Renal cortex interstitium (tissue), 11 donors: ENCODE data around the gene ALDH1L1. TPM values are rescaled to one million over a fixed set of nuclear protein-coding genes. Genes with fewer than 3 reads are reported as not detected.

Source experiments
- DNase-seq, 11 donors: peaks; one replicate each; pipeline ENCODE4 v3.0.0-alpha.2; 2013; ENCODE audit warnings: low read depth in 9 of 11, low spot score in 4 of 11; ENCODE audit errors: extremely low read depth in 1 of 11
- polyA plus RNA-seq, 3 donors: library from polyadenylated mRNA; unstranded; fragments of 120-200 nt; gene quantifications; one replicate each; pipeline ENCODE4 v1.2.1, GENCODE V29; 2013; ENCODE audit not compliant: insufficient read length in 3 of 3

ALDH1L1 gene
- polyA plus RNA-seq, 3 donors: 41.1 to 50.8 (median 43.0) TPM

DNA sequence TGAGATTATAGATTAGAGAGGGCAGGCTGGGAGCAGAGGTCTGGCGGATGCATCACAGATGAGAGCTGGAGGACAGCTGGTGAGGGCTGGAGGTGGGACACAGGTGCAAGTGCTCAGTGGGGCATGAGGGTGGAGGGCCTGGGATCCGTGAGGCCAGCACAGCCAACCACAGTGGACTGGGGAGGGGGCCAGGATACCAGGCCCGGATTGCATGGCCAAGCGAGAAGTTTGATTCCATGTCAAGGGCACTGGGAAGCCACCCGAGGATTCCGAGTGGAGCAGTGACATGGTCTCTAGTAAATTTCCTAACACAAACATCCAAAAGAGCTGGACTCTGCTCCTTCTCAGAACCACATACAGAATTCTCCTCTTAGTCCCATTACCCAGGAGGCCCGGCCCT, 52.5 kb downstream of the ALDH1L1 start:
- no peak for DNase-seq

- no peak for DNase-seq
Measured at GRCh38 chr3:126127452-126127851, 52.9 kb downstream of the ALDH1L1 start.

GRCh38 chr3:126126811-126127431, 53.5 kb downstream of the ALDH1L1 start:
- DNase-seq: no peak

DNA sequence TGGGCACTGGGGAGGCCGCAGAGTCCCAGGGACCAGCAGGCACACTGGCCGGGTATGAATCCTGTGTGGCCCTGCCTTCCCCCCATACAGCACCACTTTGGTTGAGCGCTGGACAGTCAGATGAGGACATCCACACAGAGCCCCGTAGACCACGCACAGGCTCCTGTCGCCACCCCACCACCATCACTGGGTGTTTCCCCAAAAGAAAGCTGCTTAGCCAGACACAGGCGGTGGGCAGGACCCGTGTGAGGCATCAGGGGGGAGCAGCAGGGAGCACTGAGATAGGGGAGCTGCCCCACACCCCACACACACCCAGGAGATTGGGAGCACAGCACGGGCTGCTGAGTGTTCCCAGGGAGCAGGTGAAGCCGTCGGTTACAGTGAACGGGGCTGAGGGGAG, 54.1 kb downstream of the ALDH1L1 start:
- DNase-seq: no peak

DNA sequence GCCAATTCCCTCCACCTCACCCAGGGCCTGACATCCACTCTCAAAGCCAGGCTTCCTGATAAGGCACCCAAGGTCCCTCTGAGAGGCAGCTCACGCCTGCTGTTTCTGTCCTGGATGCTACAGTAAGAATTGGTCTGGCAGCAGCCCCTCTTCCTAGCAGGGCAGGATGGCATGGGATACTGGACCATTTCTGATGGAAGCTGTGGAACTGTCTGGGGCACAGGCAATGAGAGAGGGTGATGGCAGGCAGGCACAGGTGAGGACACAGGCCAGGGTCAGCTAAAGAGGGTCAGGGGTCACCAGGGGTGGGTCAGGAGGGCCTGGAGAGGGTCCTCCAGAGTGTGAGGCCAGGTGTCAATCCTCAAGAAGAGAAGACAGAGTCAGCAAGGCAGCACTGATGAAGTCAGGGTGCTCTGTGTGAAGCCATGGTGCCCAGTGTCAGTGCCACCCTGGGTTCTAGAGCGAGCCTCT, 54.6 kb downstream of the ALDH1L1 start:
- DNase-seq: no peak

DNA sequence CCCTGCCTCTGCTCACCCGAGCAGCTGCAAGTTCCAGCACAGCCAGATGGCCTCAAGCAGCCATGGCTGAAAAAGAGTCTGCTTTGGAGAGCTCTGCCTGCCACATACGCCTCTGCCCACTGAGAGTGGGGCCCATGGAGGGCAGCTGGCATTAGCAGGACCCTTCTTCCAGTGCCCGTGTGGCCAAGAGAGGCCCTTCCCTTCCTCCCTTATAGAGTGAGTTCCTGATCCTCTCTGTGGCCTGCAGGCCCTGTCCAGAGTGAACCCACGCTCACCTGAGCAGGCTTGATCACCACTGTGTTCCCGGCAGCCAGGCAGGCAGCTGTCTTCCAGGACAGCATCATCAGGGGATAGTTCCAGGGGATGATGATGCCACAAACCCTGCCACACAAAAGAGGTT, 55.0 kb downstream of the ALDH1L1 start:
- DNase-seq: no peak

DNA sequence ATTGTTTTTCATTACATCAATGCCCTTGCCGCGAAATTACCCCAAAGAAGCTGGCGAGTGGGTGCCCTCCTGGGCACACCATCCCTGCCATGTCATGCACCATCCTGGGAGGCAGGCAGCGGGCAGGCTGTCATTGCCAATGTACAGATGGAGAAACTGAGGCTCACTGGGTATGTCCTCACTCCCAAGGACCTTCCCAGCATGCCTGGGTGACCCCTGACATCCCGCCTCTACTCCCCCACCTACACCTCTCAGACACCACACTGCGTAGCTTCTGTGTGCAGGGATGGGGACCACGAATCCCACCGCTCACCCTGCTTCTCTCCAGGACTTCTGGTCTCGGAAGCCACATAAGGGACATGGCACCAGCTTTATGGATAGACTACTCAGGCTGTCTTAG, 55.5 kb downstream of the ALDH1L1 start:
- no peak for DNase-seq

- DNase-seq: no peak
Measured at GRCh38 chr3:126124148-126124868, 56.1 kb downstream of the ALDH1L1 start.

DNA sequence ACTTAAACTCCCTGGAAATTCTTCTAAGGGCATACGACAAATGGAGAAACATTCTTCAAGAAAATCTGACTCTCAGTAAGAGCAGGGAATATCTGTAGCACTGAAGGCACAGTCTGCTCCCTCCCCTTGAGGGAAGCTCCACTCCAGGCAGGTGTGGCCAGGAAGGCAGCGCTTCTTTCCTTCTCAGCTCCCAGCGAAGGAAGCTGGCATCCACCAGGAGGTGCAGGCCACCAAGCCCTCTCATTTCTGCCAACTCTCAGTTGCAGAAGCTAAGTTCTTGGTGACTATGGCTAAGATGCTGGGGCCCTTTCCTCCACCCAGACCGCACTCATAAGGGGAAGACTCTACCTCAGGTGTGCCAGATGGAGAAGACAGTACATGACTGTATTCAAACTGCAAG, 58.8 kb downstream of the ALDH1L1 start:
- DNase-seq: no peak

DNA sequence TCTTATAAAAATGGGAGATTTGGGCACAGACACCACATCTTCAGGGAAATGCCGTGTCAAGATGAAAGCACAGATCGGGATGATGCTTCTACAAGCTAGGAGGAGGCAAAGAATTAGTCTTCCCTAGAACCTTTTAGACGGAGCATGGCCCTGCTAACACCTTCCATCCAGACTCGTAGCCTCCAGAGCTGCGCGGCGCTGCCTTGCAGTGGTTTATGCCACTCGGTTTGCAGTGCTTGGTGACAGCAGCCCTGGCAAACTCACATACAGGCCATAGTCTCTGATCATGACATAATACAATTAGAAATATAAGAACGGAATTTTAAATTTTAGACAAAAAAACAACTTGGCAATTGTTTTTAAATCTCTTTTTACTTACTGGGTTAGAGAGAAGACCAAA, 59.3 kb downstream of the ALDH1L1 start:
- DNase-seq: no peak

DNA sequence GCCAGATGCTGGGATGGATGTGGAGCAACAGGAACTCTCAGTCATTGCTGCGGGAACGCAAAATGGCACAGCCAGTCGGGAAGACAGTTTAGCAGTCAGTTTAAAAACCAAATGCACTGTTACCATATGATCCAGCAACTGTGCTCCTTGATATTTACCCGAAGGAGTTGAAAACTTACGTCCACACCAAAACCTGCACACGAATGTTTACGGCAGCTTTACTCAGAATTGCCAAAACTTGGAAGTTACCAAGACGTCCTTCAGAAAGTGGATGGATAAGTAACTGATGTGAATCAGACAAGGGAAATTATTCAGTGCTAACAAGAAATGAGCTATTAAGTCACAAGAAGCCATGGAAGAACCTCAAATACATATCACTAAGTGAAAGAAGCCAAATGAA, 60.4 kb downstream of the ALDH1L1 start:
- DNase-seq: no peak

DNA sequence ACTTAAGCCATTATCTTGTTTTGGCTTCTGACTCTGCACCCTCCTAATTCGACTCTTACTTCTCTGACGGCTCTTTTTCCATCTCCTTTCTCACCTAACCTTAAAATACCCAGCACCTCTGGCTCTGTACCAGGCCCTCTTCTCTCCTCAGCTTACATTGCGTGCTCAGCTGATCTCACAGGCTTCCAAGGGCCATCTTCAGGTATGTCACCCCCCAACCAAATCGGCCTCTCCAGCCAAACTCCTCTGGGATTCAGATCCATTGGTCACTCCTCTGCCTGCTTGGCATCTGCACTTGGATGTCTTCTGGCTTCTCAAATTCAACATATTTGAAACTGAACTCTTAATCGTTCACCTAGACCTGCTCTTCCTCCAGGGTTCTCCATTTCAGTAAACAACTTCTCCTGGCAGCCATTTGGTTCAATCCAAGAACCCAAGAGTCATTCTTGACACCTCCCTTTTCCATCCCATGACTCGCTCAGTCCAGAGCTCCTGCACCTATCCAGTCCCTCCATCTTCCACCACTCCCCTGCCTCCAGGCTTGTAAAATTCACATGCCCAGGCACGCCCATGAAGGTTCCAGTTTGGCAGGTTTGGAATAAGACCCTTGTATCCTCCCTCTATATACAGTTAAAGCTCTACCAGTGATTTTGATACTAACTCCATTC, 61.2 kb downstream of the ALDH1L1 start:
- no peak for DNase-seq

- DNase-seq: no peak
Measured at GRCh38 chr3:126118591-126118990, 61.8 kb downstream of the ALDH1L1 start.

DNA sequence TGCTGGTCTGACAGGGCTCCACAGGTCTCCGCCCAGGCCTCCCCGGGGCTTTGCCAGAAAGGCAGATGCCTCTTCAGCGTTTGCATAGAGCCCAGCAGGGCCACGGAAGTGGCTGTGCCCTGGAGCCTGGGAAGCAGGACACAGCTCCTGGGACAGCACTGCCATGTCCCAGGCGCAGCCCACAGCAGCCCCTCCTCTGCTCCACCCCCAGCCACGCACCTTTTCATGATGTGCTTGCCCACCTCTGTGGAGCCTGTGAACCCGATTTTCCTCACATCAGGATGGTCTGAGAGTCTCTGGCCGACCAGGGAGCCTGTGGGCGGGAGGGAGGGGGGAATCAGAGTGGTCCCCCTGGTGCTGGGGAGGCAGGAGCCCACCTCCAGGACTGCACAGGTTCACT, 62.6 kb downstream of the ALDH1L1 start:
- DNase-seq: no peak

- DNase-seq: no peak
Measured at GRCh38 chr3:126117212-126117611, 63.2 kb downstream of the ALDH1L1 start.

- no peak for DNase-seq
Measured at GRCh38 chr3:126116526-126116925, 63.9 kb downstream of the ALDH1L1 start.

DNA sequence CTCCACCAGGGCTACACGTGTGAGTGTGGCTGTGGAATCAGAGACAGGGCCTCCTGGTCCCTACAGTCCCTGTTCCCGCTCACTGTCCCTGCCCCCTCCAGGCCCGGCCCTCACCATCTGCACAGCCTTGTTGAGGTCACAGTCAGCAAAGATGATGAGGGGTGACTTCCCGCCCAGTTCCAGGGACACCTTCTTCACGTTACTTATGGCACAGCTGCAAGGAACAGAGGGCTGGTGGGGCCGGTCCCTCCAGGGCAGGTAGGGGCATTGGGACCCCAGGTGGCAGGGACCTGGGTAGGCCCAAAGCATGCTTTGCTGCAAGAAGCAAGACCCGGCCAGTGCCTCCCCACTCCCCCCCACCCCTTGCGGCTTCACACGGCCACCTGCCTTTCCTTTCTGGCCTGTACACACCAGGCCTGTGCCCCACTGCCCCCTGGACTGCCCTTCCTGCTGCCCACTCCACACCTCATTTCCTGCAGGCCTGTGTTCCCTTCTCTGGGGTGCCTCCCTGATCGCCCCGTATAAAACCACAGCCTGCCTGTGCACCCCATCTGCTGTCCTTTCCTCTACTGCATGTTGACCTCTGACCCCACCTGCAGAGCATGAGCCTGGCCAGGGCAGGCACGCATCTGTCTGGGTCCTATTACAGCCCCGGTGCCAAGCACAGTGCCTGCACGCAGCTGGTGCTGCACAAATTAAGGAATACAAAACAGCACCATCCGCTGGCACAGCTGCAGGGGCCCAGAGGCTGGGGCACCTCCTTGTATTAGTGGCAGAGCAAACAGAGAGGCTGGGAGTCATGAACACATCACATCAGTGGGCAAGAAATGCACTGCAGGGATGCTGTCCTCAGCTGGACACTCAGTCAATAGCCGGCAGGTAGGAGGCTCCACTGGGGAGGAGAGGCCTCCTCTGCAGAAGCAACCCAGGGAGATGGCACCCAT, 65.7 kb downstream of the ALDH1L1 start:
- DNase-seq: no peak

- no peak for DNase-seq
Measured at GRCh38 chr3:126113733-126114442, 66.5 kb downstream of the ALDH1L1 start.

GRCh38 chr3:126113238-126113555, 67.2 kb downstream of the ALDH1L1 start:
- no peak for DNase-seq
